ENCODE results near the gene NLRP4. TPM values are rescaled to one million over a fixed set of nuclear protein-coding genes. Genes with fewer than 3 reads are reported as not detected.

The NLRP4 gene
- total RNA-seq, 1 donor from 2014 or later = not detected

GRCh38 chr19:55857974-55858373 lies 21.6 kb downstream of the NLRP4 start:
- Histone ChIP-seq H3K4me3 (no peak overlapping the region), H3K36me3 (no peaks in the 10 kb centered on the region), H3K9me3 (no peaks in the 10 kb centered on the region), H3K4me1 (no peaks in the 10 kb centered on the region), H3K27ac (no peak overlapping the region), H3K27me3 (no peaks in the 10 kb centered on the region)
- no peak for DNase-seq
- no peak for TF ChIP-seq CTCF (IDR thresholded peaks at IDR 0.05)
- intact Hi-C loops (cut with DNase I) = no loop called here
- ATAC-seq = no peak

GRCh38 chr19:55858401-55858800 lies 22.1 kb downstream of the NLRP4 start:
- Histone ChIP-seq H3K36me3 (no peaks in the 10 kb centered on the region), H3K4me1 (no peaks in the 10 kb centered on the region), H3K27ac (no peak overlapping the region), H3K4me3 (no peak overlapping the region), H3K27me3 (no peaks in the 10 kb centered on the region), H3K9me3 (no peaks in the 10 kb centered on the region)
- no peak for ATAC-seq
- DNase-seq = no peak
- no peak for TF ChIP-seq CTCF (IDR thresholded peaks at IDR 0.05)
- intact Hi-C loops (cut with DNase I) = no loop called here

- TF ChIP-seq CTCF (IDR thresholded peaks at IDR 0.05) = no peak
- ATAC-seq (no peak), DNase-seq (no peak)
- Histone ChIP-seq H3K27me3 (no peaks in the 10 kb centered on the region), H3K4me3 (no peak overlapping the region), H3K4me1 (no peaks in the 10 kb centered on the region), H3K27ac (no peak overlapping the region), H3K36me3 (no peaks in the 10 kb centered on the region), H3K9me3 (no peaks in the 10 kb centered on the region)
- intact Hi-C loops (cut with DNase I) = no loop called here
These were observed 22.6 kb downstream of the NLRP4 start for GRCh38 chr19:55858969-55859368.

GRCh38 chr19:55866521-55866920 lies 30.2 kb downstream of the NLRP4 start:
- no peak for ATAC-seq
- no peaks in the 10 kb centered on the region for H3K9me3 ChIP-seq
- TF ChIP-seq CTCF (IDR thresholded peaks at IDR 0.05) = no peak
- no peak for DNase-seq
- no peaks in the 10 kb centered on the region for H3K36me3 ChIP-seq
- H3K4me1 ChIP-seq = no peaks in the 10 kb centered on the region
- intact Hi-C loops (cut with DNase I) = no loop called here
- no peaks in the 10 kb centered on the region for H3K27me3 ChIP-seq
- no peak overlapping the region for H3K4me3 ChIP-seq
- H3K27ac ChIP-seq = no peak overlapping the region

GRCh38 chr19:55867101-55867500 lies 30.8 kb downstream of the NLRP4 start:
- no peaks in the 10 kb centered on the region for H3K36me3 ChIP-seq
- no peak for ATAC-seq
- no peak overlapping the region for H3K4me3 ChIP-seq
- no peak for TF ChIP-seq CTCF (IDR thresholded peaks at IDR 0.05)
- intact Hi-C loops (cut with DNase I) = no loop called here
- no peaks in the 10 kb centered on the region for H3K9me3 ChIP-seq
- no peak overlapping the region for H3K27ac ChIP-seq
- H3K4me1 ChIP-seq = no peaks in the 10 kb centered on the region
- DNase-seq = no peak
- H3K27me3 ChIP-seq = no peaks in the 10 kb centered on the region

- Histone ChIP-seq H3K36me3 (no peaks in the 10 kb centered on the region), H3K4me3 (no peak overlapping the region), H3K4me1 (no peaks in the 10 kb centered on the region), H3K27me3 (peaks cover 6% of the 10 kb centered on the region), H3K9me3 (no peaks in the 10 kb centered on the region), H3K27ac (no peak overlapping the region)
- intact Hi-C loops (cut with DNase I) = no loop called here
- TF ChIP-seq CTCF (IDR thresholded peaks at IDR 0.05) = no peak
- DNase-seq = no peak
- no peak for ATAC-seq
These were observed 34.4 kb downstream of the NLRP4 start for GRCh38 chr19:55870736-55871135.
